ENCODE measurements around the gene WDR20.

WDR20 gene

DNA sequence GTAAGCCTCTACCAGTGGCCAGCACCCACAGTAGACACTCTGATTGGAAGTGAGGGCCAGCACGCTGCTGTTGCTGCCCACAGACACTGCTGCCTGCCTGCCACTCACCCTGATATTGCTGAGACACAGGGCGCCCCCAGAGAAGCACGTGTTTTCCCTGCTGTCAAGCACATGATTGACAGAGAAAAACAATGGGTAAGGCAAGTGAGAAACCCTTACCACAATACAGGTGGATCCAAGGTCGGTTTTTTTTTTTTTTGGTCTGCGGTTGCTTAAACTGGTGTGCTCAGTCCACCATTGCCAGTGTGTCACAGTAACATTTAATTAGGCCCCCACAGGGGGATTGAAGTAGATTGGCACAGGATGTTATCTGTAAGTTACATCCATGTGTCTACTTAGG lies 65.9 kb downstream of the WDR20 start:
- TF ChIP-seq, protein P1, sequence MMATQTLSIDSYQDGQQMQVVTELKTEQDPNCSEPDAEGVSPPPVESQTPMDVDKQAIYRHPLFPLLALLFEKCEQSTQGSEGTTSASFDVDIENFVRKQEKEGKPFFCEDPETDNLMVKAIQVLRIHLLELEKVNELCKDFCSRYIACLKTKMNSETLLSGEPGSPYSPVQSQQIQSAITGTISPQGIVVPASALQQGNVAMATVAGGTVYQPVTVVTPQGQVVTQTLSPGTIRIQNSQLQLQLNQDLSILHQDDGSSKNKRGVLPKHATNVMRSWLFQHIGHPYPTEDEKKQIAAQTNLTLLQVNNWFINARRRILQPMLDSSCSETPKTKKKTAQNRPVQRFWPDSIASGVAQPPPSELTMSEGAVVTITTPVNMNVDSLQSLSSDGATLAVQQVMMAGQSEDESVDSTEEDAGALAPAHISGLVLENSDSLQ (IDR thresholded peaks at IDR 0.05) = peak; percentile 23; the same call in 1 of the 2 replicates
- TF ChIP-seq NFRKB (IDR thresholded peaks at IDR 0.05) = no peak
- no peak for TF ChIP-seq L3MBTL2 (conservative IDR thresholded peaks at IDR 0.05)
- no peak for TF ChIP-seq CTBP1 (IDR thresholded peaks at IDR 0.05; ENCODE audit: borderline replicate concordance)
- ChIA-PET POLR2A (no interaction called here), CTCF (no interaction called here)
- DNase-seq (ENCODE audit: extremely low spot score) = no peak

DNA sequence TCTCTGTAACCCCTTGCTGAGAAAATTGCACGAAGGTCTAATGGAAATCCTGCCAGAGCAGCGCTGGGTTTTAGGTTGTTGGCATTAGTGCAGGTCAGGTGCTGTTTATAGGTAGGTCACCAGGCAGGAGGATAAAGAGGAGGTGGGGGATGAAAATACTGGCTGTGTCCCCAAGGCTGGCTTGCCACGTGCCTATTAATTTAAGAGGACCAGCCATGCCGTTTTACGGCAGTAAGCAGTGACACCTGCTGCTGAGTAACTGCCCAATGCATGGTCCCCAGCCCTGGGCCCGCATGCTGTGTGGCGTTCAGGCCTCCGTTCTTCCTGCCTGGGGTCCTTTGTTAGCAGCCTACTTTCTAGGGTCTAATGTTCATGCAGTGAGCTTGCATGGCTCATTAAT lies 67.2 kb downstream of the WDR20 start:
- ChIA-PET CTCF (no interaction called here), POLR2A (no interaction called here)
- DNase-seq (ENCODE audit: extremely low spot score) = no peak
- TF ChIP-seq SP1 (IDR thresholded peaks at IDR 0.05) (no peak), FOXK2 (IDR thresholded peaks at IDR 0.05) (no peak), HDGF (IDR thresholded peaks at IDR 0.05; ENCODE audit: borderline replicate concordance) (no peak), FOXM1 (IDR thresholded peaks at IDR 0.05; ENCODE audit: borderline replicate concordance) (no peak), ELF4 (IDR thresholded peaks at IDR 0.05) (no peak), TARDBP (IDR thresholded peaks at IDR 0.05) (no peak), LEF1 (IDR thresholded peaks at IDR 0.05; ENCODE audit: borderline replicate concordance) (no peak), NFRKB (IDR thresholded peaks at IDR 0.05) (no peak), L3MBTL2 (conservative IDR thresholded peaks at IDR 0.05) (no peak), BHLHE40 (IDR thresholded peaks at IDR 0.05; ENCODE audit: borderline replicate concordance) (no peak), SUZ12 (IDR thresholded peaks at IDR 0.05) (no peak), ZNF384 (IDR thresholded peaks at IDR 0.05) (no peak), CTBP1 (IDR thresholded peaks at IDR 0.05; ENCODE audit: borderline replicate concordance) (no peak), FOXA1 (IDR thresholded peaks at IDR 0.05) (no peak), ARNT (IDR thresholded peaks at IDR 0.05) (no peak)
- TF ChIP-seq, protein P1 (IDR thresholded peaks at IDR 0.05) = no peak

DNA sequence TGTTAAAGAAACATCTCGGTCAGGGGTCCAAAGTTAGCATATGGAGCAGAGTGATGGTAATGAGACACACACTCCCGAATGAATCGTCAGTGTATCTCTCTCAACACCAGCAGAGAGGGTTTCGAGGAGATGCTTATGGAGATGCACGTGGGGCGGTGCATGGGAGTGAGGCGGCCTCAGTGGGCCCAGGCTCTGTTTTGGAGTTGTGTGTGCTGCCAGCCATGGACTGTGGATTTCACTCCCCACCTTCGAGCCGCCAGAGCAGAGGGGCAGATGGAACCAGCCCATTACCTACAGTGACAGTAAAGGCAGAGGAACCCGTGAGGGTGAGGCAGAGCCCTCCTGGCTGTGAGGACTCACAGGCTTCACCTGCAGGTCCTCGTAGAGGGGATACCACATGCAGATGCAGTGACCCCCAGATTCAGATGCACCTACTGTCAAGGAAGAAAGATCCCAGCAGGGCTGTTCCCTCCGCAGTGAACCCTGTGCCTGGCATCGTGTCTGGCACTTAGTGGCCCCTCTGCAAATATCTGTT lies 68.2 kb downstream of the WDR20 start:
- CTCF ChIA-PET = no interaction called here
- POLR2A ChIA-PET = no interaction called here
- TF ChIP-seq SUZ12 (IDR thresholded peaks at IDR 0.05) (no peak), NFRKB (IDR thresholded peaks at IDR 0.05) (no peak), L3MBTL2 (conservative IDR thresholded peaks at IDR 0.05) (no peak), FOXK2 (IDR thresholded peaks at IDR 0.05) (no peak), CTBP1 (IDR thresholded peaks at IDR 0.05; ENCODE audit: borderline replicate concordance) (no peak), FOXA1 (IDR thresholded peaks at IDR 0.05) (no peak), LEF1 (IDR thresholded peaks at IDR 0.05; ENCODE audit: borderline replicate concordance) (no peak), FOXM1 (IDR thresholded peaks at IDR 0.05; ENCODE audit: borderline replicate concordance) (no peak), ZNF384 (IDR thresholded peaks at IDR 0.05) (no peak), BHLHE40 (IDR thresholded peaks at IDR 0.05; ENCODE audit: borderline replicate concordance) (no peak), SP1 (IDR thresholded peaks at IDR 0.05) (no peak), ARNT (IDR thresholded peaks at IDR 0.05) (no peak)
- TF ChIP-seq, protein P1 (IDR thresholded peaks at IDR 0.05) = no peak
- no peak for DNase-seq (ENCODE audit: extremely low spot score)

DNA sequence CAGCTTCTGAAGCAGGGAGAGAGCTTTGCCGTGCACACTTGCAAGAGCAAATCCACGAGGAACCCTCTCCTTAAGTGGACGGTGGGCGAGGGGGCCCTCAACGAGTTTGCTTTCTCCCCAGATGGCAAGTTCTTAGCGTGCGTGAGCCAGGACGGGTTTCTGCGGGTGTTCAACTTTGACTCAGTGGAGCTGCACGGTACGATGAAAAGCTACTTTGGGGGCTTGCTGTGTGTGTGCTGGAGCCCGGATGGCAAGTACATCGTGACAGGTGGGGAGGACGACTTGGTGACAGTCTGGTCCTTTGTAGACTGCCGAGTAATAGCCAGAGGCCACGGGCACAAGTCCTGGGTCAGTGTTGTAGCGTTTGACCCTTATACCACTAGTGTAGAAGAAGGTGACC lies 69.0 kb downstream of the WDR20 start:
- CTCF ChIA-PET = no interaction called here
- POLR2A ChIA-PET = no interaction called here
- DNase-seq (ENCODE audit: extremely low spot score) = no peak
- TF ChIP-seq SUZ12 (IDR thresholded peaks at IDR 0.05) = no peak
- TF ChIP-seq ELF4 (IDR thresholded peaks at IDR 0.05) = no peak

DNA sequence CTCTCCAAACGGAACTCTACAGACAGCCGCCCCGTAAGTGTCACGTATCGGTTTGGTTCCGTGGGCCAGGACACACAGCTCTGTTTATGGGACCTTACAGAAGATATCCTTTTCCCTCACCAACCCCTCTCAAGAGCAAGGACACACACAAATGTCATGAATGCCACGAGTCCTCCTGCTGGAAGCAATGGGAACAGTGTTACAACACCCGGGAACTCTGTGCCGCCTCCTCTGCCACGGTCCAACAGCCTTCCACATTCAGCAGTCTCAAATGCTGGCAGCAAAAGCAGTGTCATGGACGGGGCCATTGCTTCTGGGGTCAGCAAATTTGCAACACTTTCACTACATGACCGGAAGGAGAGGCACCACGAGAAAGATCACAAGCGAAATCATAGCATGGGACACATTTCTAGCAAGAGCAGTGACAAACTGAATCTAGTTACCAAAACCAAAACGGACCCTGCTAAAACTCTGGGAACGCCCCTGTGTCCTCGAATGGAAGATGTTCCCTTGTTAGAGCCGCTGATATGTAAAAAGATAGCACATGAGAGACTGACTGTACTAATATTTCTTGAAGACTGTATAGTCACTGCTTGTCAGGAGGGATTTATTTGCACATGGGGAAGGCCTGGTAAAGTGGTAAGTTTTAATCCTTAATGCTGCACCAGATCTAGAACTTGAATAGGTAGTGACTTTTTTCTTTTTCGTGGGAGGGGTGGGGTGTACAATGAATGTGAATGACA lies 69.7 kb downstream of the WDR20 start:
- POLR2A ChIA-PET = no interaction called here
- CTCF ChIA-PET = no interaction called here
- DNase-seq (ENCODE audit: extremely low spot score) = peak; percentile 49
- TF ChIP-seq HDGF (IDR thresholded peaks at IDR 0.05; ENCODE audit: borderline replicate concordance) (no peak), SUZ12 (IDR thresholded peaks at IDR 0.05) (no peak), ARNT (IDR thresholded peaks at IDR 0.05) (no peak), NFRKB (IDR thresholded peaks at IDR 0.05) (no peak), FOXM1 (IDR thresholded peaks at IDR 0.05; ENCODE audit: borderline replicate concordance) (no peak), FOXK2 (IDR thresholded peaks at IDR 0.05) (no peak), ELF4 (IDR thresholded peaks at IDR 0.05) (no peak)

DNA sequence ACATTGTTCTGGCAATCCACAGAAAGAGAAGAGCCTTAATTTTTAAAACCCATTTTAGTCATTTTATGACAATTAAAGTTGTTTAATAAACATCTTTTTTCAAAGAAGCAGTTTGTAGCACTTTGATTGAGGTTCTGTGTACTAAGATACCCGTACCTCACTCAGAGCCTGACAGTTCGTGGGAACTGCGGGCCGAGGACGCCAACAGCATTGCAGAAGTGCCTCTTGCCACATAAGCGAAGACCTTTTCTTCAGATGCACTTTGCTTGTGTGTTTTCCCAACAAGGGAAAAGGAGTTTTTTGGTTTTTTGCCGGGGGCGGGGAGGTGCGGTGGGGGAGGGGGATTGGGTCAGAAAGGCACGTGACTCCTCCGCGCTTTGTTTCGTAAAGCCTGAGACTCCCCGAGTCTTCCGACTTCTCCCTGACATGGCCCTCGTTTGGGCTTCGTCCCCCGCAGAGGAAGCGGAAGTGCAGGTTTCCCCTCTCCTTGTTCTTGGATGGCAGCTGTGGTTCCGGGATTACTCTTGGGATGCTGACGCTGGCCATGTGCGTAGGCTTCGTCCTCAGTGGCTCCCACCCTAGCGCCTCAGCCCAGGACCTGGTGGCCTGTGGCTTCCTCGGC lies 70.8 kb downstream of the WDR20 start:
- no peak for DNase-seq (ENCODE audit: extremely low spot score)
- ChIA-PET POLR2A (no interaction called here), CTCF (no interaction called here)
- TF ChIP-seq HDGF (IDR thresholded peaks at IDR 0.05; ENCODE audit: borderline replicate concordance) (no peak), BHLHE40 (IDR thresholded peaks at IDR 0.05; ENCODE audit: borderline replicate concordance) (no peak), SUZ12 (IDR thresholded peaks at IDR 0.05) (no peak), NFRKB (IDR thresholded peaks at IDR 0.05) (no peak), SP1 (IDR thresholded peaks at IDR 0.05) (no peak), L3MBTL2 (conservative IDR thresholded peaks at IDR 0.05) (no peak), LEF1 (IDR thresholded peaks at IDR 0.05; ENCODE audit: borderline replicate concordance) (no peak), ELF4 (IDR thresholded peaks at IDR 0.05) (no peak), FOXM1 (IDR thresholded peaks at IDR 0.05; ENCODE audit: borderline replicate concordance) (no peak), TARDBP (IDR thresholded peaks at IDR 0.05) (no peak), FOXA1 (IDR thresholded peaks at IDR 0.05) (no peak), FOXK2 (IDR thresholded peaks at IDR 0.05) (no peak)
- TF ChIP-seq, protein P1 (IDR thresholded peaks at IDR 0.05) = no peak

Measured in HEK293T (cell line).